Measurements from ENCODE around the gene MCU.

DNA sequence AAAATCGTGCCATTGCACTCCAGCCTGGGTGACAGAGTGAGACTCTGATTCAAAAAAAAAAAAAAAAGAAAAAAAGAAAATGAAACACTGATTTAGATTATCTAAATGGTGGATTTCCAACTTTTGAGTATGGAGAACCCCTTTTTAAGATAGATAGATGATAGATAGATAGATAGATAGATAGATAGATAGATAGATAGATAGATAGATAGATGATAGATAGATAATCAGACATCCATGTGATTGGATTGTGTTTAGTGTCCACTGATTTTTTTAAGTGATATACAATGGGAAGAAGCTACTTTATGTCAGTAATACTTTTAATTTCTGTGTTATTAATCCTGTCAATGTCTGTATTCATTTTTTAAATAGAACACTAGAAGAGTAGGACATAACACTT, 207.6 kb downstream of the MCU start:
- TF ChIP-seq CTCF (IDR thresholded peaks at IDR 0.05) (no peak), EZH2 (IDR thresholded peaks at IDR 0.05) (no peak)

All from neural progenitor cell (in vitro differentiated cells).